Astrocyte (in vitro differentiated cells and primary cell): ENCODE results near the gene BORCS5.

Source experiments
- CTCF ChIP-seq: IDR thresholded peaks from 2 replicates; pipeline ENCODE4 v1.5.1; 2011; ENCODE audit warnings: low read depth, mild to moderate bottlenecking, inconsistent platforms, low read length, moderate library complexity; ENCODE audit not compliant: insufficient read depth
- EZH2 ChIP-seq: IDR thresholded peaks from 2 replicates; pipeline ENCODE4 v1.6.1; 2012; ENCODE audit warnings: mild to moderate bottlenecking, low read length, inconsistent platforms; ENCODE audit not compliant: insufficient read depth

- TF ChIP-seq CTCF (no peak), EZH2 (no peak)
Measured at GRCh38 chr12:12428047-12428446, 71.2 kb downstream of the BORCS5 start.
